ENCODE measurements around the gene SULT1C3.

SULT1C3 gene

DNA sequence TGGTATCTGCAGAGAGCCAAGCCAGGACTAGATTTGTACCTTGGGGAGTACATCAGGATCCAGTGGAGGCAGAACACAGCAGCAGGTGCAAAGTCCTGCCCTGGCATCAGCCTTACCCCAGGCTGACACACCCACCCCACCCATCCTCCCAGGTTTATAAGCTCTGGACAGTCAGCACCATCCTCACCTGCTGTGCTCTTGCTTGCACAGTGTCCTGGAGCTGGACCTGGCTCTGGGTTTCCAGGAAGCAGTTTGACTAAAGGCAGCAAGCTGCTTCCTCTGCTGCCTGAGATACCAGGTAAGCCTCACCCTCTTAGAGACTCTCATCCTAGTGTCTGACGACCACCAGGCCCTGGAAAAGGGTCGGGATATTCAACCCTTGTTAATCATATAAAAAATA, at the start of gene SULT1C3:
Gene SULT1C3, plus strand, starts transcription at position 183 of the 400 bp plus-strand sequence. CDS start 7,227 bp downstream, outside the sequence.
- ATAC-seq = no peak

DNA sequence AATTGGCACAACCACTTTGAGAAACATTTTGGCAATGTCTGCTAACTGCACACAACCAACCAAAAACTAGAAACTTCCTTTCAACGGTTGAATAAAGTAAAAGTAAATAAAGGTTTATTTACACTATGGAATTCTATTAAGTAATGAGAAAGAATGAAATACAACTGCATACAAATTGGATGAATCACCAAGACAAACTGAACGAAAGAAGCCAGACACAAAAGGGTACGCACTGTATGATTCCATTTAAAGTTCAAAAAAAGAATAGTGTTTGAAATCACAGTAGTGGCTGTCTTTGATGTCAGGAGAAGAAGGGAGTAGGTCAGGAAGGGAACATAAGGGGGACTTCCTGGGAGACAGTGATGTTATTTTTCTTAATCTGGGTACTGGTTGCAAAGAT, 46.5 kb upstream of the SULT1C3 start:
- no peak for ATAC-seq

DNA sequence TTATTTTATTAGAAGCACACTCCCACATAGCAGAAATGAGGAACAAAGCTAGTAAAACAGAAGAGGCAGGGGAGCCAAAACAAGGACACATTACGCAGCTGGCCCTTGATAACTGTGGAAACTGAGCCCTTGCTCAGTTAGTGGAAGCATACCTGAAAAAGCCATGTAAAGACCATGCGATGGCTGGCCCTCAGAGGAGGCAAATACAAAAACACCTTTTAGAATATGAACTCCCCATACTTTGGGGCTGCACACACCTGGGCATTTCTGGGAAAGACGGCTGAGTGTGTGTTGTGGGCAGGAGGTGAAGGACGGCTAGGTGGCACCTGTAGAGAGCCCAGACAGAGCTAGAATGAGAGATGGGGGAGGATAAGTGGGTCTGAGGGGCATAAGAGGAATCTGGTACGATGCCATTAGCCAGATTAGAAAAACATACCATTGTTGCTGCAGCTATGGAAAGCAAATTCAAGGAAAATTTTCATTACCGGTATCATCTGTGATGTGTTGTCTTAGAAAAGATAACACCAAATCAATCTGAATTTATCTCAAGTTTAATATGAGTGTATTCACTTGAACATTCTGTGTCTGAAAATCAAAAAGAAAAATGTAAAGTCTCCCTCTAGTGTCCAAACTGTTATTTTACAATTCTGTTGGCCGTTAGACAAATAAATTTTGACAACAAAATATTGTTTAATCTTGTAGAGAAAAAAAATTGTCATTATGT, 45.2 kb upstream of the SULT1C3 start:
- ATAC-seq = no peak

DNA sequence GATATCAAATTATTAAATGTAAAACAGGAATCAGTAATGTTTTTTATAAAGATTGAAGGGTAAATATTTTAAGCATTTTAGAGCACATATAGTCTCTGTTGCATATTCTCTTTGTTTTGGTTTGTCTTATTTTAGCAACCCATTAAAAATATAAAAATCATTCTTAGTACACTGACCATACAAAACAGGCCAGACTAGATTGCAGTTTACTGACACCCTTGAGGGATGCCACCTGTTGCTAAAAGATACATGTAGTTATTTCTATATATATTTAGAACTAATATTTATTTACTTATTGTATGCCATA, 44.7 kb upstream of the SULT1C3 start:
- ATAC-seq = no peak

- no peak for ATAC-seq
Observed at GRCh38 chr2:108199726-108200125, 40.0 kb upstream of the SULT1C3 start.

DNA sequence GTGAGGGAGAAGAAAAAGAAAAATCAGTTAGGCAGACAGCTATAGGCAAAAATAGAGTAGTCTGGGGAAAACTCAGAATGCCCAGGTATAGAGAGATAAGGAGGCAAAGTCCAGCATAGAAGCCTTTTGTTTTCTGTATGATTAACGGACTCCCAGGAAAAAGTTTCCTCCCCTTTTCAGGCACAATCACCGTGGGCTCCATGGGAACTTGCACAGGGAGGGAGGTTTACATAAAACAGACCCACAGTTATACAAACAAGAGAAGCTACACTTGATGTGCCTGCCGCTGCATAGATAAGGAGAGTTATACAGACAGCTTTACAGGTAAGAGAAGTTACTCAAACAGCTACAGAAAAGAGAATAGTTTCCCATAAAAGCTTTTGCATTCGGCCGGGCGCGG, 39.2 kb upstream of the SULT1C3 start:
- no peak for ATAC-seq

- ATAC-seq = no peak
Observed at GRCh38 chr2:108212671-108213070, 27.1 kb upstream of the SULT1C3 start.

GRCh38 chr2:108215794-108216211, 24.0 kb upstream of the SULT1C3 start:
- ATAC-seq = no peak

DNA sequence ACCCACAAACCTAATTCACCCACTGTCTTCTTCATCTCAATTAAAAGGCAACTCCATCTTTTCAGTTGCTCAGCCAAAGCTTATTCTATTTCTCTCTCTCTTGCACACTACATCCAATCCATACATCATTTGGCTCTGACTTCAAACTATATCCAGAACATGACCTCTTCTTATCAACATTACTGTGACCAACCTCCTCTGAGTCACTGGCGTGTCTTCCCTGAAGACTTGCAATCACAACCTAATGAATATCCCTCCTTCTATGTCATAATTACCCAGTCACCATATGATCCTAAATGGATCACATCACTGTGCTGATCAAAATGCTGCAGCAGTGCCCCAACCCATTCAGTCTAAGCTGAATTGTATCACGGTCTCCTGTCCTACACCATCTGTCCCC, 22.6 kb upstream of the SULT1C3 start:
- no peak for ATAC-seq

DNA sequence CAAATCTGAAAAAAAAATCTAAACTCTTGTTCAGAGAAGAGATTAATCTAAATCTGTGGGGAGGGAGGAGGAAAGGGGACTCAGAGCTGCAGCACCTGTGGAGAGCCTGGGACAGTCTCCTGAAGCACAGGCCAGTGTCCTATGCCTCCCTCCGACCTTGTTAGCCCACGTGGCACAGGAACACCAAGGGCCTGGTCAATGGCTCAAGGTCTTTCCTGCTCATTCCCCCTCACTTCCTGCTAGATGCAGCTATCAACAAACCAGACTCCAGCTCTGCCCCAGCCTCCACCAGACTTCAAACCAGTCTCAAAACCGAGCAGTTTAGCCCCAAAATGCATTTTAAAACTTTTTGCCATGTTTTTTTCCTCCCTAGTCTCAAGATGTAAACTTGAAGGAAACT, 20.1 kb upstream of the SULT1C3 start:
- no peak for ATAC-seq

DNA sequence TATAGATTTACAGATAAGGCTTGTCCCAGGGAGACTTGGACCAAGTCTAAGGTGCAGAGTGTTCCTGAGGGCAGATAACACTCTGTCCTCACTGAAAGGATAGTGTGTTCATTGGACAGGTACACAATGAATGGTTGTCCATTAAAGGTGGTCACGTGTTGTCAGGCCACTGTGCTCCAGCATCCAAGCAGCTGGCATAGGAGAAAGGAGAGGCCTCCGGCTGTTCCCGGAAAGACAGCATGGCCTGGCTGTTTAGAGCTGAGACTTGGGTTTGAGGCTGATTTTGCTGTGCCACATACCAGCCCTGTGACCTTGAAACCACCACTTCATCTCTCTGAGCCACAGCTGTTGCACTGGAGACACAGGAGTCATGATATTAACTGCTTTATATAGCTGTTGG, 19.6 kb upstream of the SULT1C3 start:
- no peak for ATAC-seq

DNA sequence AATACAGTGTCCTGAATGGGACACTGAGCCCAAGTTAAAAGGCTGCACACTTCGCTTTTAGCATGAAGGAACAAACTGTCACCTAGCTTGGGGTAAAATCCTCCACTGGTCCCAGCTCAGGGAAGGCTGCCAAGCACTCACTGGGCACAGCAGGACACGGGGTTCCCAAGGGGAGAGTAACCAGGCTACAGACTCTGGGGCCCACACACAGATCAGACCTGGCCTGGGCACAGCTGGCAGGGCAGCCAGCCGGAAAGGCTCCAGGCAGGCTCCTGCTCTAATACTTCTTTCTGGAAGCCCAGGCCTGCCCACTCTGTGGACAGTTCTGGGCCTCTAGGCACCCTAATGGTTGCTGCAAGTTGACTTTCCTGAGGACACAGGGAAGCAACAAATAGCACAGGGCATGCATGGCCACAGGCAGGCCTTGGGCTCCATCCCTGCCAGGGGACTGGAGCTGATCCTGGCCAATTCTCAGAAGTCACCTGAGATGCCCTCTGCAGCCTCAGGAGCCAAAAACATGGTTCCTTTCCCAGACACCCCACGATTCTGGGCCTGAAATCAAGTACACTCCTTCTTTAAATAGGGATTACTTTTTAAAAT, 18.7 kb upstream of the SULT1C3 start:
- no peak for ATAC-seq

DNA sequence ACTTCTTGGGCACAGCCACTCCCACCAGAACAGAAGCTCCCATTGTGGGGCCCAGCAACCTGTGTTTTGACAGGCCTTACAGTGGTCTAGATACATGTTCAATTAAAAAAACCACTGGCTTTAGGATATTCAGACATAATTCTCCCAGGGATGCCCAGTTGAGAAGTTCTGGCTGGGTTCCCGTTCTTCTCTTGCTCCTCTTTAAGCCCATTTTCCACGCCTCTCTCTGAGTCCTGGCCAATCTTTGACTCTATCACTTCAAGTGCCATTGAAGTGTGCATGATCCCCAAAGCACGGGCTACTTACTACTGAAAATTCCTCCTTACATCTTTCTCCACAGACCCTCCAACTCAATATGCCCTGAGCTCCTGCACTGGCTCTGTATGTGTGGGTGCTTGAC, 17.5 kb upstream of the SULT1C3 start:
- no peak for ATAC-seq

DNA sequence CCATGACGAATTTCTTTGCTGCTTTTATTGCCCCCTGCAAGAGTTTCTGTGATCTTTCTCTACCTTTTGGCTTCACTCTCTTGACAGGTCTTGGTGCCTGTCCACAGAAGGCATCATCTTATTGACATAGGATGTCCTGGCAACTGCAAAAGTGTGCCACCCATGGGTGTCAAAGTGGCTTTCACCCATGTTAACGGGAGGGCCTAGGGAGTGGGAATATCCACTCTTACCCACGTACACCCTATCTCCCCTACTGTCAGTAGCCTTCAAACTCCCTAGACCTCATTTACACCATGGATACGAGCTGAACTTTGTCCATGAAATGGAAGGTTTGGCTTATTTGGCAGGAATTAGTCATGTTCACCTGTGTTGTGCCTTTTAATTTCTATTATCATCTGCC, 16.2 kb upstream of the SULT1C3 start:
- ATAC-seq = no peak

DNA sequence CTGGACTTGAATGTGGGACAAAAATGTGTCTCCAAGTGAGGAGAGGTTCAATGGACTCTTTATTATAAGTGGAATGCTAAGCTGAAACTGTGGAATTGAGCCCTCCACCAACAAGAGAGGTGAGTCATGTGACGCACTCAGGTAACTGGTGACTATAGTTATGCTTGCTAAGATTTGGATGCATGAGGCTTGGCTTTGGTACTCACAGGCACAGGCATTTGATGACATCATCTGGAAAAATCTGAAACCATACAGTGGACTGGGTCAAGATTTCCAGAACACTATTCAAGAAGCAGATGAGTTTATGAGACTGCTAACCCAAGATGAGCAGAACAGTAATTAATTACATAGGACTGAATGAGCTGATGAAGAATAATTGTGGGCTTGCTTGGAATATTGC, 15.7 kb upstream of the SULT1C3 start:
- ATAC-seq = no peak

GRCh38 chr2:108226564-108226963, 13.2 kb upstream of the SULT1C3 start:
- no peak for ATAC-seq

GRCh38 chr2:108228006-108228405, 11.8 kb upstream of the SULT1C3 start:
- ATAC-seq = no peak

DNA sequence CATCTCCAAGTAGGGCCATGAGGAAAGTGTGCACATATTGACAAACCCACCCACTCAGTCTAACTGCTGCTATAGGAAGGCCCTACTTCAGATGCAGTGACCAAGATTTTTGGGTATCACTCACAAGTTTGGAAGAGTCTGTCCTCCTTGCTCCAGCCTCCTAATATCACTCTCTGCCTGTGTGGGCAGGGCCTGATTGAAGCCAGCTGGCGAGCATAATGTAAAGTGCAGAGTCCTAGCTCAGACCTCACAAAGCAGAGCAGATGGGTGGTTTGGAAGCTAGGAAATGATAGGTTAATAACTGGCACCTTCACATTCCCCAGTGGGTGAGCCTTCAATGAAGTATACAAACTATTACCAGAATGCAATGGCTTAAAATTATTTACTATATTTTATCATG, 11.2 kb upstream of the SULT1C3 start:
- ATAC-seq = no peak

DNA sequence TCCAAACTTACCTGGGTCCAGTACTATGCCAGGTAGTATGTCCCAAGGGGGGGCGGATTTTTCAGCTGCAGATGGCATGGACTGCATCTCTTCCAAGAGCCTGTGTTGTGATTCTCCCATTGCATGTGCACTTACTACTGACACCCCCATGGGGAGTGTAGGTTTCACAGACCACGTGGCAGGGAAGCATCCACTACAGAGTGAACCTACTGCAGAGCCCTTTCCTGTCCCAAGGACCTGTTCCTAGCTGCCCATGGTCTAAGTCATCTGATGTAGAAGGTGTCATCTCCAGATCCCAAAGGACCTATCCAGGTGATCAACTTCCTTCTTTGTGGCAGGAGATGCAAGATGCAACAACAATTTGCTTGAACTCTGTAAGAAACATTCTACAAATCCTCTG, 9.9 kb upstream of the SULT1C3 start:
- no peak for ATAC-seq

DNA sequence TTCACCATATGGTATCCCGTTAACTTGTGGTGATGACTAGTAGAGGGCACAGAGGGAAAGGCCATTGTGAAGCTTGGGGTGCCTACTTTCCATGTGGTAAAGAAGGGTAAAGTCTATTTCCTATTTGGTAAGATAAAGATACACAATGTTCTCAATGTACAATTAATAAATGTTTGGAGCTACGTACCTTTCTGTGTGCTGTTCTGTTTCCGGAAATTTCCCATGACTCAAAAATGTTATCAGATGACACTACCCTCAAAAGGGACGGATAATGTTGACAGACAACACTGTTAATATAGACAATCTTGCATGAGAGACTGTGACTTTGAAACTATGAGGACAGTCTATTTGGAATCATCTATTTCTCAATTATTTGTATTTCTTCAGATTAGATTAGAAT, 4.2 kb upstream of the SULT1C3 start:
- ATAC-seq = no peak

DNA sequence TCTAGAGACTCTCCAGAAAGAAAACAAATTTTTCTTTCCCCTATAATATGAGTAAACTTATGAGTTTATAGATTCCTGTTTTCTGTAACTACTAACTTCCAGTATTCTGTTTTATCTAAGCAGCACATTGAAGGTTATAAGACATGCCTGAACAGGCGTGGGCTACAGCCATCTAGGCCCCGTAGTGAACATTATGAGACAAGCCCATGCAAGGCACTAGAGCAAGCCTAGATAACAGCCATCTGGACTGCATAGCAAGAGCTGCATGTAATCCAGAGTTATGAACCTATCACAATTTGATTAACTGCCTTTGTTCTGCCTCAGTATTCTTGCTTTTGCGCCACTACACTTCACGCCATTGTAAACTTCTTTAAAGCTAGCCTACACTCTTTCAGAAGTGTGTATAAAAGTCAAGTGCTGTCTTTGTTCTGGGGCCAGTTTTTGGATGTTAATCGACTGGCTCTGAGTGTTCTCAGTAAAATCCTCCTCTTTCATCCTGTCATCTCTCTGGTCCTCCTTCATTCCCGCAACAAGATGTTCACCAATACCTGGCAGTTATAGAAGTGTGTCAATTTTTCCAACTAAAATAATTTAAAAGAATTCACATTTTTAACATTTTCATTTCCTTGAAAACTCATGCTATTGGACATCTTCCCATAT, 3.0 kb upstream of the SULT1C3 start:
- no peak for ATAC-seq

GRCh38 chr2:108240966-108241365, 1.2 kb downstream of the SULT1C3 start:
- no peak for ATAC-seq

GRCh38 chr2:108243566-108243965, 3.8 kb downstream of the SULT1C3 start:
- ATAC-seq = no peak

GRCh38 chr2:108244667-108245414, 5.1 kb downstream of the SULT1C3 start:
- no peak for ATAC-seq
